GM10248 (cell line): ENCODE data around the gene DSN1.
A peak's percentile ranks its signal among the peaks of the same experiment; 100 is the strongest.

Experiments
- CTCF ChIA-PET: fragments of 300-600 bp; sonication (Branson Sonifier 250); formaldehyde crosslinking; extraction: SDS; loops from one replicate; lab custom pipeline; 2021; ENCODE audit warnings: antibody characterized with exemption; lab: Yijun Ruan, JAX
- POLR2A ChIA-PET: fragments of 350-650 bp; sonication (Branson Sonifier 250); formaldehyde crosslinking; extraction: SDS; loops from one replicate; lab custom pipeline; 2020; ENCODE audit warnings: antibody characterized with exemption; lab: Yijun Ruan, JAX
- DNase-seq: peaks from one replicate; pipeline ENCODE4 v3.0.0; 2012; ENCODE audit errors: extremely low spot score
- CTCF ChIP-seq: IDR thresholded peaks from 2 replicates; pipeline ENCODE4 v1.5.1; 2012; ENCODE audit warnings: mild to moderate bottlenecking, low read depth; ENCODE audit errors: extremely low read depth, missing control alignments, control extremely low read depth

DSN1 gene, protein sequence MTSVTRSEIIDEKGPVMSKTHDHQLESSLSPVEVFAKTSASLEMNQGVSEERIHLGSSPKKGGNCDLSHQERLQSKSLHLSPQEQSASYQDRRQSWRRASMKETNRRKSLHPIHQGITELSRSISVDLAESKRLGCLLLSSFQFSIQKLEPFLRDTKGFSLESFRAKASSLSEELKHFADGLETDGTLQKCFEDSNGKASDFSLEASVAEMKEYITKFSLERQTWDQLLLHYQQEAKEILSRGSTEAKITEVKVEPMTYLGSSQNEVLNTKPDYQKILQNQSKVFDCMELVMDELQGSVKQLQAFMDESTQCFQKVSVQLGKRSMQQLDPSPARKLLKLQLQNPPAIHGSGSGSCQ

DNA sequence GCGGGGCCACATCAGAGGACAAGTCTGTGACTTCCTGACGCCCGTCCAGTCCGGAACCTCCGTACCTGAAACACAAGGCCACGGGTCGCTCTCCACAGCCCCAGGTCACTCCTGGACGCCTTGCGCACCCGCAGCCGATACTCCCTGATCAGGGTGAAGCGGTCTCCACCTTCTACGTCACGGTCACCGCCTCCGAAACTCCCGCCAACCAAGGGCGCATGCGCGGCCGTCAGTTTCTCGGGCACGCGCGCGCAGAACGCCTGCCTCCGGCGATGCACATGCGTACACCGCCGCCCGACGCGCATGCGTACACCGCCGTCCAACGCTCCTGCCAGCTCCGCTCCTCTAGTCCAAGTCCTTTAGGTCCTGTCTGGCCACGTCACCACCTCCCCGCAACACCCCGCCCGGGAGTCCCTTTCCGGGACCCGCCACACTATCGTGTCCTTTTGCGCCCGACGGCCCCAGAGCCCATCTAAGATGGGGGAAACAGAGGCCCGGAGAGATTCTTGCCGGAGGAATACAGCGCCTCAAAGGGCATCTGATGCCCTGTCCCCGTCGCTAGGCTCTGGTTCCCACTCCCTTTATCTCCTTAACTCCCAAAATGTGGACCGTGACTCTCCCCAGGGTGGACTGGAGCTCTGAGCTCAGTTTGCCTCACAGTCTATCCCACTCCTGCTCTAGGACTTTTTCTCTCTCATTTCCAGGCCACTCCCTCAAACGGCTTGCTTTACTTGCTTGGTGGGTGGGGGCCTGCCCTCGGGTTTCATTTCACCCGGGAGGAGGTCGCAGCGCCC is at the start of gene DSN1:
DSN1 (minus strand) TSS at position 167 of the 794 bp plus-strand sequence. CDS start 2,305 bp downstream, outside the sequence.
- peak; percentile 98 for DNase-seq
- no peak for TF ChIP-seq CTCF
- CTCF ChIA-PET = interaction anchor here (0.6 to 2.9 kb wide), 29 partner anchors 10 to 179 kb away, joined by 3 to 20 read pairs (median 5); partner anchors contain the start of genes NDRG3 and RAB5IF
- POLR2A ChIA-PET = interaction anchor here (1.0 kb wide), 1 partner anchor 28 kb away, joined by 3 read pairs; the partner anchor contains the start of gene NDRG3

- ChIA-PET POLR2A (no interaction called here), CTCF (no interaction called here)
- no peak for TF ChIP-seq CTCF
- no peak for DNase-seq
Measured at GRCh38 chr20:36823121-36823520, 49.6 kb upstream of the DSN1 start.

GRCh38 chr20:36821964-36822437 is 48.4 kb upstream of the DSN1 start:
- no peak for DNase-seq
- ChIA-PET POLR2A (no interaction called here), CTCF (interaction anchor here (1.6 kb wide), 1 partner anchor 14 kb away, joined by 11 read pairs; no protein-coding TSS in a partner anchor)
- TF ChIP-seq CTCF = no peak

DNA sequence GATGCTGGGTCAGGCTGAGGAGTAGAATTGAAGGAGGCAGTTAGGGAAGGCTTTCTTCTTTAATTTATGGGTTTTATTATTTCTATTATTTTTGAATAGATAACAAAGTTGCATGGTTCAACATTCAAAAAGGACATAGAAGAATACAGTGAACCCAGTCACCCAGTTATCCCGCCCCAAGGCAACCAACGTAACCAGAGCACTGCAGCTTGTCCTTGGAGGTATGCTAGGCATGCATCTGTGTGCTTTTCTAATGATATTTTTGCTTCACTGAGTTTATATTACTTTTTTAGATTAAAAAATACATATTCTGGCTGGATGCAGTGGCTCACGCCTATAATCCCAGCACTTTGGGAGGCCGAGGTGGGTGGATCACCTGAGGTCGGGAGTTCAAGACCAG is 47.4 kb upstream of the DSN1 start:
- DNase-seq = no peak
- CTCF ChIA-PET = interaction anchor here (1.6 kb wide), 1 partner anchor 13 kb away, joined by 11 read pairs; no protein-coding TSS in a partner anchor
- POLR2A ChIA-PET = no interaction called here
- TF ChIP-seq CTCF = no peak

GRCh38 chr20:36820073-36820472 is 46.5 kb upstream of the DSN1 start:
- TF ChIP-seq CTCF = no peak
- ChIA-PET CTCF (interaction anchor here (1.1 to 4.1 kb wide), 7 partner anchors 12 to 67 kb away, joined by 3 to 20 read pairs (median 3); partner anchors contain the start of gene DSN1), POLR2A (no interaction called here)
- no peak for DNase-seq

GRCh38 chr20:36819659-36820058 is 46.1 kb upstream of the DSN1 start:
- no peak for DNase-seq
- ChIA-PET CTCF (interaction anchor here (1.1 to 4.1 kb wide), 7 partner anchors 11 to 67 kb away, joined by 3 to 20 read pairs (median 3); partner anchors contain the start of gene DSN1), POLR2A (no interaction called here)
- TF ChIP-seq CTCF = no peak
